Liver (tissue), 9 donors: Measurements from ENCODE around the gene GSE1. TPM values are rescaled to one million over a fixed set of nuclear protein-coding genes. Genes with fewer than 3 reads are reported as not detected.

ENCODE experiments used
- DNase-seq: peaks from one replicate; pipeline ENCODE4 v3.0.0-alpha.2; 2017; ENCODE audit warnings: low spot score
- H3K27ac ChIP-seq, 2 donors: one replicate each; pipeline ENCODE4 v1.7.0; 2013; ENCODE audit warnings: inconsistent platforms in 2 of 2, low read length in 2 of 2, control low read depth in 1 of 2, low read depth in 1 of 2, mild to moderate bottlenecking in 1 of 2
- H3K27me3 ChIP-seq, 4 donors: one replicate each; pipeline versions ENCODE4 v1.6.1 to v1.7.0; 2013; ENCODE audit warnings: low read length in 3 of 4, inconsistent platforms in 1 of 4, mild to moderate bottlenecking in 1 of 4, moderate library complexity in 1 of 4; ENCODE audit not compliant: control insufficient read depth in 4 of 4, insufficient read depth in 4 of 4
- H3K36me3 ChIP-seq, 4 donors: one replicate each; pipeline versions ENCODE4 v1.6.1 to v1.7.0; 2013; ENCODE audit warnings: low read length in 3 of 4, mild to moderate bottlenecking in 3 of 4, low read depth in 1 of 4, moderate library complexity in 1 of 4; ENCODE audit not compliant: control insufficient read depth in 4 of 4, insufficient read depth in 3 of 4
- H3K4me1 ChIP-seq, 4 donors: one replicate each; pipeline versions ENCODE4 v1.6.1 to v1.7.0; 2013; ENCODE audit warnings: low read length in 3 of 4, mild to moderate bottlenecking in 3 of 4, moderate library complexity in 1 of 4; ENCODE audit not compliant: control insufficient read depth in 4 of 4, insufficient read depth in 4 of 4
- H3K4me3 ChIP-seq, 3 donors: one replicate each; pipeline versions ENCODE4 v1.6.1 to v1.7.0; 2013; ENCODE audit warnings: low read length in 3 of 3, control low read depth in 1 of 3, low read depth in 1 of 3, mild to moderate bottlenecking in 1 of 3
- H3K9ac ChIP-seq, 2 donors: one replicate each; pipeline ENCODE4 v1.7.0; 2013; ENCODE audit warnings: low read length in 2 of 2, mild to moderate bottlenecking in 2 of 2, moderate library complexity in 2 of 2, control low read depth in 1 of 2, low read depth in 1 of 2
- H3K9me3 ChIP-seq, 4 donors: one replicate each; pipeline versions ENCODE4 v1.6.1 to v1.7.0; 2013; ENCODE audit warnings: low read length in 3 of 4; ENCODE audit not compliant: control insufficient read depth in 4 of 4
- ATF3 ChIP-seq: IDR thresholded peaks from 2 replicates; pipeline ENCODE4 v1.6.1; 2016; ENCODE audit warnings: antibody characterized with exemption
- CTCF ChIP-seq: fragments of 150-350 bp; IDR thresholded peaks from 2 replicates; pipeline ENCODE4 v1.5.1; 2017; ENCODE audit warnings: improper control_type of control experiment, low read depth, low read length; ENCODE audit not compliant: missing input control
- EGR1 ChIP-seq, 2 donors: IDR thresholded peaks; 2 replicates each; pipeline ENCODE4 v1.6.1; 2016 to 2018; ENCODE audit warnings: antibody characterized with exemption in 2 of 2, low read depth in 2 of 2
- FOXA1 ChIP-seq: IDR thresholded peaks from 2 replicates; pipeline ENCODE4 v1.6.1; 2016; ENCODE audit warnings: antibody characterized with exemption
- FOXA2 ChIP-seq: IDR thresholded peaks from 2 replicates; pipeline ENCODE4 v1.6.1; 2016; ENCODE audit warnings: antibody characterized with exemption
- GABPA ChIP-seq, 2 donors: IDR thresholded peaks in 1 of 2; conservative IDR thresholded peaks in 1 of 2; 2 replicates each; pipeline ENCODE4 v1.6.1; 2016; ENCODE audit warnings: antibody characterized with exemption in 2 of 2, mild to moderate bottlenecking in 1 of 2, moderate library complexity in 1 of 2
- HNF4A ChIP-seq, 2 donors: conservative IDR thresholded peaks; 2 replicates each; pipeline ENCODE4 v1.6.1; 2016; ENCODE audit warnings: antibody characterized with exemption in 2 of 2, mild to moderate bottlenecking in 2 of 2
- HNF4G ChIP-seq: IDR thresholded peaks from 2 replicates; pipeline ENCODE4 v1.6.1; 2016; ENCODE audit warnings: antibody characterized with exemption
- JUND ChIP-seq, 2 donors: IDR thresholded peaks; 2 replicates each; pipeline ENCODE4 v1.6.1; 2016; ENCODE audit warnings: antibody characterized with exemption in 2 of 2
- NR2F2 ChIP-seq: IDR thresholded peaks from 2 replicates; pipeline ENCODE4 v1.6.1; 2016; ENCODE audit warnings: antibody characterized with exemption
- RAD21 ChIP-seq, 2 donors: IDR thresholded peaks; 2 replicates each; pipeline ENCODE4 v1.6.1; 2016; ENCODE audit warnings: antibody characterized with exemption in 2 of 2, mild to moderate bottlenecking in 2 of 2
- REST ChIP-seq: IDR thresholded peaks from 2 replicates; pipeline ENCODE4 v1.6.1; 2016; ENCODE audit warnings: antibody characterized with exemption, mild to moderate bottlenecking
- RXRA ChIP-seq, 2 donors: IDR thresholded peaks; 2 replicates each; pipeline ENCODE4 v1.6.1; 2017 to 2018; ENCODE audit warnings: antibody characterized with exemption in 2 of 2, mild to moderate bottlenecking in 1 of 2
- SP1 ChIP-seq: IDR thresholded peaks from 2 replicates; pipeline ENCODE4 v1.6.1; 2018; ENCODE audit warnings: antibody characterized with exemption, mild to moderate bottlenecking
- TAF1 ChIP-seq: conservative IDR thresholded peaks from 2 replicates; pipeline ENCODE4 v1.6.1; 2016; ENCODE audit warnings: antibody characterized with exemption, mild to moderate bottlenecking
- YY1 ChIP-seq: IDR thresholded peaks from 2 replicates; pipeline ENCODE4 v1.6.1; 2016; ENCODE audit warnings: antibody characterized with exemption, mild to moderate bottlenecking
- ZBTB33 ChIP-seq: IDR thresholded peaks from 2 replicates; pipeline ENCODE4 v1.6.1; 2016; ENCODE audit warnings: antibody characterized with exemption
- WGBS: extraction: QIAGEN DNeasy Blood & Tissue Kit; methylation state at CpG from one replicate; pipeline ENCODE4 v1.1.7; 2013; 5-methylcytosine and 5-hydroxymethylcytosine counted together
- polyA plus RNA-seq, 2 donors: library from polyadenylated mRNA; stranded (reverse) in 1 of 2; unstranded in 1 of 2; fragments of 200-250 nt in 1 of 2; fragments of >200 nt in 1 of 2; fragmentation: Nextera tagmentation in 1 of 2; extraction: Ambion mirVana in 1 of 2; gene quantifications; one replicate each; pipeline versions ENCODE4 v1.2.1 to v1.2.3, GENCODE V29; 2013 to 2015
- total RNA-seq, 2 donors: library from RNA; depleted of rRNA; stranded (reverse); fragments of >200 nt; gene quantifications; one replicate each; pipeline ENCODE4 v1.2.3, GENCODE V29; 2014
- TF ChIP-seq, protein P1 (sequence below): IDR thresholded peaks from 2 replicates; pipeline ENCODE4 v1.6.1; 2016; ENCODE audit warnings: antibody characterized with exemption
- donor health status: healthy.
- donor health status: healthy.
- donor health status: healthy.
- donor health status: healthy.
- donor health status: healthy.

The GSE1 gene
- total and polyA plus RNA-seq, 4 donors = 9.9 to 37.7 (median 25.2) TPM

DNA sequence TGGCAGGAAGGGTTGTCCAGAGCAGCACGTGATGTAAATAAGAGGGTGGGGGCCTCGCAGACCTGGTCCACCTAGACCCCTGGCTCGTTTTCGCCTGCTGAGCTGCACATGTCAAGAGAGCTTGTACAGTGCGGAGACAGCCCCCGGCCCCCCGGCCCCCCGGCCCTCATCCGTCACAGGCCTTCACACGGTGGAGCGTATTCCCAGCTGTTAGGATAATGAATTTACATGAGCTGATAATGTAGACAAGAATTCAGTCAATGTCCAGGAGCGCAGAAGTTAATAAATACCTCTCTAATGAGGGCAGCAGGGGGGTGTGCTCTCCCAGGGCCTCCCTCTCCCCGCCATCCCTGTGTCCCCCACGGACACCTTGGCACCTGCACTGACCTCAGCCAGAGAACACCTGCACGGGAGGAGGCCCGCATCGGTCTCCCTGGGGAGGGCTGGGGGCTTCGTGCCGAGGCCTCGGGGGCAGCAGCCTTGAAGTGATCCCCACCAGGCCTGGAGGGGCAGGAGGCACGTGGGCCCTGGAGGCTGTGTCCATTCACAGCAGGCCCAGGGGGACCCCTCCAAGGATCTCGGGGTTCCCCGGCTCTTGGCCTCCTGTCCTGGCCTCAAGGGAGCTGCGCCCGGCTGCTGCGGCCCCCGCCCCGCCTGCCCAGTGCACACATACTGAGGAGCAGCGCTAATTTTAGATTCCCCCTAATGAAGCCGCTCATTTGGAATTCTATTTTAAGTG is 14.6 kb downstream of the GSE1 start:
- DNase-seq = no peak
- peaks cover 0 to 2% (median 0%) of the 10 kb centered on the region in 4 donors for H3K9me3 ChIP-seq
- no peak overlapping the region for H3K27ac ChIP-seq
- no peak overlapping the region for H3K9ac ChIP-seq
- H3K27me3 ChIP-seq = no peaks in the 10 kb centered on the region
- TF ChIP-seq RXRA (IDR thresholded peaks at IDR 0.05) (no peak), EGR1 (IDR thresholded peaks at IDR 0.05; ENCODE audit: low read depth in 2 of 2) (no peak), FOXA2 (no peak), NR2F2 (no peak), REST (no peak), CTCF (no peak), ATF3 (no peak), JUND (IDR thresholded peaks at IDR 0.05) (no peak), GABPA (IDR thresholded peaks at IDR 0.05 in 1 of 2, conservative IDR thresholded peaks at IDR 0.05 in 1 of 2) (no peak), YY1 (no peak), RAD21 (IDR thresholded peaks at IDR 0.05) (no peak), SP1 (no peak), TAF1 (no peak), HNF4G (no peak), FOXA1 (no peak), ZBTB33 (no peak), HNF4A (conservative IDR thresholded peaks at IDR 0.05) (no peak)
- TF ChIP-seq, protein P1, sequence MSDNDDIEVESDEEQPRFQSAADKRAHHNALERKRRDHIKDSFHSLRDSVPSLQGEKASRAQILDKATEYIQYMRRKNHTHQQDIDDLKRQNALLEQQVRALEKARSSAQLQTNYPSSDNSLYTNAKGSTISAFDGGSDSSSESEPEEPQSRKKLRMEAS = no peak
- peaks cover 11 to 48% (median 24%) of the 10 kb centered on the region in 4 donors for H3K4me1 ChIP-seq
- WGBS = 89% methylated on average over 30 of the region's 30 CpGs
- H3K36me3 ChIP-seq = no peaks in the 10 kb centered on the region
- H3K4me3 ChIP-seq = no peak overlapping the region
